HepG2 (cell line): Measurements from ENCODE around the gene CORT. TPM values are rescaled to one million over a fixed set of nuclear protein-coding genes. Genes with fewer than 3 reads are reported as not detected.

Source experiments
- ATAC-seq: fragments of 200-7000 bp; cut with Tn5 transposase; 3 replicates; pipeline ENCODE4 v1.9.1; 2020; ENCODE audit warnings: mild to moderate bottlenecking, moderate library complexity
- BruUV-seq: library from RNA; stranded (reverse); fragments of 400-500 nt; replicated peaks from 2 replicates; lab custom pipeline; 2021; lab: Mats Ljungman, UMichigan
- CTCF ChIA-PET: fragments of 300-600 bp; formaldehyde crosslinking; extraction: SDS; loops from one replicate; lab custom pipeline; 2021; ENCODE audit warnings: low total read pairs, inconsistent platforms, low intra/inter-chr PET ratio; lab: Yijun Ruan, JAX
- POLR2A ChIA-PET: fragments of 350-600 bp; sonication (Branson Sonifier 250); formaldehyde crosslinking; loops from one replicate; lab custom pipeline; 2020; ENCODE audit warnings: antibody characterized with exemption, inconsistent platforms; lab: Yijun Ruan, JAX
- DNase-seq: peaks from one replicate; pipeline ENCODE4 v3.0.0-alpha.2; 2015; ENCODE audit warnings: low spot score
- FAIRE-seq: peaks from 3 replicates; lab custom pipeline; 2011; peaks lifted over from hg19 to GRCh38; lab: Jason Lieb, UNC
- H2AFZ ChIP-seq: one replicate; pipeline ENCODE4 v1.6.1; 2011; ENCODE audit warnings: low read length, inconsistent platforms
- H3K27ac ChIP-seq: fragments of 300-600 bp; 3 replicates; pipeline ENCODE4 v1.8.0; 2011; ENCODE audit warnings: mixed run types, mild to moderate bottlenecking, mixed read lengths, low read length, inconsistent platforms; ENCODE audit not compliant: insufficient read depth; ENCODE audit errors: extremely low read length
- H3K27me3 ChIP-seq, 2 experiments: fragments of 200-600 bp in 1 of 2; 2 replicates in 1 of 2; 3 replicates in 1 of 2; pipeline versions ENCODE4 v1.6.0 to v1.8.0; 2011; ENCODE audit warnings: low read length in 2 of 2, mild to moderate bottlenecking in 2 of 2, moderate library complexity in 2 of 2, inconsistent platforms in 1 of 2; ENCODE audit not compliant: insufficient read depth in 2 of 2, control insufficient read depth in 1 of 2
- H3K36me3 ChIP-seq, 2 experiments: fragments of 200-600 bp in 1 of 2; replicated peaks in 1 of 2; 2 replicates in 1 of 2; 3 replicates in 1 of 2; pipeline versions ENCODE4 v1.5.1 to v1.8.0; 2011; ENCODE audit warnings: low read length in 2 of 2, inconsistent platforms in 1 of 2; ENCODE audit not compliant: insufficient read depth in 2 of 2, control insufficient read depth in 1 of 2
- H3K4me1 ChIP-seq: 2 replicates; pipeline ENCODE4 v1.5.1; 2012; ENCODE audit warnings: low read length, inconsistent platforms; ENCODE audit not compliant: insufficient read depth
- H3K4me2 ChIP-seq: 2 replicates; pipeline ENCODE4 v1.6.0; 2011; ENCODE audit warnings: low read depth, low read length, inconsistent platforms
- H3K4me3 ChIP-seq, 3 experiments: fragments of 200-600 bp in 1 of 3; sonication (generic), shearing (Covaris generic) in 1 of 3; replicated peaks in 1 of 3; 2 replicates each; pipeline ENCODE4 v1.5.1; 2011 to 2016; ENCODE audit warnings: low read length in 3 of 3, inconsistent platforms in 2 of 3, low read depth in 2 of 3, mild to moderate bottlenecking in 2 of 3, control low read depth in 1 of 3, mixed read lengths in 1 of 3; ENCODE audit not compliant: insufficient read depth in 1 of 3
- H3K79me2 ChIP-seq: one replicate; pipeline ENCODE4 v1.6.1; 2011; ENCODE audit warnings: low read length, inconsistent platforms; ENCODE audit not compliant: insufficient read depth
- H3K9ac ChIP-seq: 2 replicates; pipeline ENCODE4 v1.6.0; 2011; ENCODE audit warnings: mild to moderate bottlenecking, low read depth, low read length, inconsistent platforms; ENCODE audit not compliant: insufficient read depth
- H3K9me3 ChIP-seq: 2 replicates; pipeline ENCODE4 v1.5.1; 2012; ENCODE audit warnings: mild to moderate bottlenecking, low read length
- H4K20me1 ChIP-seq: 2 replicates; pipeline ENCODE4 v1.6.0; 2011; ENCODE audit warnings: inconsistent platforms, mild to moderate bottlenecking, low read length, moderate library complexity; ENCODE audit not compliant: insufficient read depth
- ASH2L ChIP-seq: fragments of 300-600, 200-600 bp; sonication (generic); IDR thresholded peaks from 2 replicates; pipeline ENCODE4 v1.7.0; 2017; ENCODE audit warnings: low read depth, mild to moderate bottlenecking, moderate library complexity, mixed read lengths, low read length; ENCODE audit not compliant: insufficient read length
- EED ChIP-seq: sonication (generic); formaldehyde crosslinking; IDR thresholded peaks from 2 replicates; pipeline ENCODE4 v1.5.0; 2020; ENCODE audit warnings: mild to moderate bottlenecking, missing genetic modification reagents
- FIP1L1 ChIP-seq: fragments of 200-400 bp; formaldehyde crosslinking; IDR thresholded peaks from 2 replicates; pipeline ENCODE4 v1.6.1; 2018; ENCODE audit warnings: low read depth, mild to moderate bottlenecking, low read length, moderate library complexity, borderline replicate concordance; ENCODE audit not compliant: insufficient read depth
- JUND ChIP-seq: sonication (generic); formaldehyde crosslinking; IDR thresholded peaks from 2 replicates; pipeline ENCODE4 v1.8.0; 2022; ENCODE audit warnings: mild to moderate bottlenecking, missing genetic modification reagents
- MBD4 ChIP-seq: IDR thresholded peaks from 2 replicates; pipeline ENCODE4 v1.6.1; 2012; ENCODE audit warnings: low read length, inconsistent platforms, borderline replicate concordance
- ZC3H4 ChIP-seq: sonication (generic); formaldehyde crosslinking; IDR thresholded peaks from 2 replicates; pipeline ENCODE4 v1.4.0; 2020; ENCODE audit warnings: missing genetic modification reagents, borderline replicate concordance
- ZNF232 ChIP-seq: sonication (generic); formaldehyde crosslinking; IDR thresholded peaks from 2 replicates; pipeline ENCODE4 v1.4.0; 2020; ENCODE audit warnings: missing genetic modification reagents, borderline replicate concordance
- ZNF564 ChIP-seq: sonication (generic); formaldehyde crosslinking; IDR thresholded peaks from 2 replicates; pipeline ENCODE4 v1.8.1; 2023; ENCODE audit warnings: mild to moderate bottlenecking, missing genetic modification reagents
- ZNF841 ChIP-seq: sonication (generic); formaldehyde crosslinking; IDR thresholded peaks from 2 replicates; pipeline ENCODE4 v1.8.1; 2023; ENCODE audit warnings: missing genetic modification reagents, borderline replicate concordance
- WGBS: methylation state at CpG from one replicate; pipeline ENCODE4 v1.1.6; 2017; ENCODE audit warnings: low lambda C conversion rate; 5-methylcytosine and 5-hydroxymethylcytosine counted together
- in situ Hi-C: cut with HindIII; loops from 2 replicates; pipeline ENCODE4 v1.10.0; 2017; ENCODE audit warnings: low pct_unique_long_range_greater_than_20kb; ENCODE audit not compliant: extremely low pct_ligation_motif_present
- intact Hi-C: fragments of 100-400 bp; cut with micrococcal nuclease; formaldehyde crosslinking; loops from one replicate; pipeline ENCODE4 v1.10.0; 2022; ENCODE audit not compliant: unreplicated experiment
- polyA plus RNA-seq, 8 experiments: library from polyadenylated mRNA; depleted of rRNA in 3 of 8; stranded (reverse) in 7 of 8; unstranded in 1 of 8; fragments of >200 nt; fragmentation: Illumina TruSeq in 4 of 8; extraction: Trizol in 4 of 8; gene quantifications; 2 replicates each; pipeline versions ENCODE4 v1.2.1 to v1.2.3, GENCODE V29; 2011 to 2016; ENCODE audit warnings: low read depth in 4 of 8, missing spikeins in 1 of 8, mixed read lengths in 1 of 8; ENCODE audit not compliant: insufficient read depth in 1 of 8
- total RNA-seq, 5 experiments: library from RNA; depleted of rRNA; stranded (reverse); fragments of >200 nt; fragmentation: Illumina TruSeq; extraction: Trizol; gene quantifications; 2 replicates each; pipeline ENCODE4 v1.2.3, GENCODE V29; 2016; ENCODE audit warnings: low read depth in 1 of 5
- TF ChIP-seq, protein P1 (sequence below): sonication (generic); formaldehyde crosslinking; IDR thresholded peaks from 2 replicates; pipeline ENCODE4 v1.4.0; 2020; ENCODE audit warnings: missing genetic modification reagents
- TF ChIP-seq, protein P2 (sequence below): sonication (generic); formaldehyde crosslinking; IDR thresholded peaks from 2 replicates; pipeline ENCODE4 v1.8.1; 2023; ENCODE audit warnings: mild to moderate bottlenecking, missing genetic modification reagents
- TF ChIP-seq, protein P3 (sequence below): sonication (generic); formaldehyde crosslinking; IDR thresholded peaks from 2 replicates; pipeline ENCODE4 v1.5.1; 2020; ENCODE audit warnings: missing genetic modification reagents, mild to moderate bottlenecking, borderline replicate concordance
- TF ChIP-seq, protein P4 (sequence below): sonication (generic); formaldehyde crosslinking; IDR thresholded peaks from 2 replicates; pipeline ENCODE4 v1.4.0; 2020; ENCODE audit warnings: missing genetic modification reagents
- TF ChIP-seq, protein P5 (sequence below): IDR thresholded peaks from 2 replicates; pipeline ENCODE4 v1.6.1; 2016; ENCODE audit warnings: mild to moderate bottlenecking, missing biosample characterization, missing genetic modification reagents

Gene CORT
- total and polyA plus RNA-seq, 2 of the 13 experiments (the other 11 are each of a cell fraction or from before 2014, with no cell fraction given) = 0.11 to 0.62 TPM

DNA sequence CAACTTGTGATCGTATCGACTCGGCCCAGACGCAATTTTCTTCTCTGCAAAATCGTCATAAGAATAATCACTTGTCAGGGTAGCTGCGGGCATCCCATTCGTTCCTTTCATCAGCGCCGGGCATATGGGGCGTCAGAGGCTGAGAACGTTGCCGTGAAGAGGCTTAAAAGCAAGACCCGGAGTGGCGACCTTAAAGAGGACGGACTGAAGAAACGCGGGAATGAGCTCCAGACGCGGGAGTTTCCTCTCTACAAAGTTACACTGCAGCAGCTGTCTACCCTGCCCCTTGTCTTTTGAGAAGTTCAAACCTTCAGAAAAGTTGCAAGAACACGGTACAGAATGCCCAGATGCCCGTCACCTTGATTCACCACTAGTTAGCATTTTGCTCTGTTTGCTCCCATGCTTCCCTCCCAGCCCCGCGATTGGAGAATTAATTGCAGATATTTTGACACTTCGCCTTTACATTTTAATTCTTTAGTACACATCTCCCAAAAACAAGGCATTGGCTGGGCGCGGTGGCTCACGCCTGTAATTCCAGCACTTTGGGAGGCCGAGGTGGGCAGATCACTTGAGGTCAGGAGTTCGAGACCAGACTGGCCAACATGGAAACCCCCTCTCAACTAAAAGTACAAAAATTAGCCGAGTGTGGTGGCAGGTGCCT is 18.6 kb upstream of the CORT start:
- Histone ChIP-seq H3K36me3 (no peaks in the 10 kb centered on the region), H3K4me3 (peak overlapping the region; percentile 63 to 79 (median 78)), H3K9ac (peak overlapping the region; percentile 79), H3K4me1 (peaks cover 54% of the 10 kb centered on the region), H3K79me2 (peaks cover 5% of the 10 kb centered on the region), H3K9me3 (no peaks in the 10 kb centered on the region), H3K27ac (peak overlapping the region; percentile 76), H3K4me2 (peak overlapping the region; percentile 97), H3K27me3 (no peaks in the 10 kb centered on the region), H4K20me1 (no peaks in the 10 kb centered on the region), H2AFZ (peak overlapping the region; percentile 70)
- intact Hi-C loops = loop anchor here (5.0 kb wide), 1 partner anchor 41 kb away; the partner anchor contains the start of genes DFFA and PEX14
- ChIA-PET POLR2A (interaction anchor here (1.9 to 2.1 kb wide), 2 partner anchors 32 to 53 kb away, joined by 5 to 8 read pairs; partner anchors contain the start of gene PGD), CTCF (interaction anchor here (1.4 to 2.4 kb wide), 2 partner anchors 44 to 63 kb away, joined by 3 to 23 read pairs; no protein-coding TSS in a partner anchor)
- no peak for FAIRE-seq
- no peak for DNase-seq
- in situ Hi-C loops = loop anchor here (5.0 kb wide), 1 partner anchor 66 kb away; no protein-coding TSS in a partner anchor
- peak; percentile 2; the same call in 2 of the 3 replicates for ATAC-seq
- 48% methylated on average over 18 of the region's 30 CpGs for WGBS
- TSS peak; percentile 91 for BruUV-seq
- no peak for TF ChIP-seq FIP1L1
- TF ChIP-seq JUND (CRISPR knock-in tag) = 0 out of 2 replicates have a peak, but pooled peaks have one; percentile 0
- TF ChIP-seq, protein P1, sequence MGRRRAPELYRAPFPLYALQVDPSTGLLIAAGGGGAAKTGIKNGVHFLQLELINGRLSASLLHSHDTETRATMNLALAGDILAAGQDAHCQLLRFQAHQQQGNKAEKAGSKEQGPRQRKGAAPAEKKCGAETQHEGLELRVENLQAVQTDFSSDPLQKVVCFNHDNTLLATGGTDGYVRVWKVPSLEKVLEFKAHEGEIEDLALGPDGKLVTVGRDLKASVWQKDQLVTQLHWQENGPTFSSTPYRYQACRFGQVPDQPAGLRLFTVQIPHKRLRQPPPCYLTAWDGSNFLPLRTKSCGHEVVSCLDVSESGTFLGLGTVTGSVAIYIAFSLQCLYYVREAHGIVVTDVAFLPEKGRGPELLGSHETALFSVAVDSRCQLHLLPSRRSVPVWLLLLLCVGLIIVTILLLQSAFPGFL (CRISPR knock-in tag) = no peak
- TF ChIP-seq, protein P2, sequence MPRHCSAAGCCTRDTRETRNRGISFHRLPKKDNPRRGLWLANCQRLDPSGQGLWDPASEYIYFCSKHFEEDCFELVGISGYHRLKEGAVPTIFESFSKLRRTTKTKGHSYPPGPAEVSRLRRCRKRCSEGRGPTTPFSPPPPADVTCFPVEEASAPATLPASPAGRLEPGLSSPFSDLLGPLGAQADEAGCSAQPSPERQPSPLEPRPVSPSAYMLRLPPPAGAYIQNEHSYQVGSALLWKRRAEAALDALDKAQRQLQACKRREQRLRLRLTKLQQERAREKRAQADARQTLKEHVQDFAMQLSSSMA (CRISPR knock-in tag) = 0 out of 2 replicates have a peak, but pooled peaks have one; percentile 67
- peak; percentile 20 for TF ChIP-seq ASH2L
- no peak for TF ChIP-seq EED (CRISPR knock-in tag)
- TF ChIP-seq, protein P3, sequence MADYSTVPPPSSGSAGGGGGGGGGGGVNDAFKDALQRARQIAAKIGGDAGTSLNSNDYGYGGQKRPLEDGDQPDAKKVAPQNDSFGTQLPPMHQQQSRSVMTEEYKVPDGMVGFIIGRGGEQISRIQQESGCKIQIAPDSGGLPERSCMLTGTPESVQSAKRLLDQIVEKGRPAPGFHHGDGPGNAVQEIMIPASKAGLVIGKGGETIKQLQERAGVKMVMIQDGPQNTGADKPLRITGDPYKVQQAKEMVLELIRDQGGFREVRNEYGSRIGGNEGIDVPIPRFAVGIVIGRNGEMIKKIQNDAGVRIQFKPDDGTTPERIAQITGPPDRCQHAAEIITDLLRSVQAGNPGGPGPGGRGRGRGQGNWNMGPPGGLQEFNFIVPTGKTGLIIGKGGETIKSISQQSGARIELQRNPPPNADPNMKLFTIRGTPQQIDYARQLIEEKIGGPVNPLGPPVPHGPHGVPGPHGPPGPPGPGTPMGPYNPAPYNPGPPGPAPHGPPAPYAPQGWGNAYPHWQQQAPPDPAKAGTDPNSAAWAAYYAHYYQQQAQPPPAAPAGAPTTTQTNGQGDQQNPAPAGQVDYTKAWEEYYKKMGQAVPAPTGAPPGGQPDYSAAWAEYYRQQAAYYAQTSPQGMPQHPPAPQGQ (CRISPR knock-in tag) = 0 out of 2 replicates have a peak, but pooled peaks have one; percentile 6
- TF ChIP-seq ZNF564 (CRISPR knock-in tag) = no peak
- TF ChIP-seq ZNF232 (CRISPR knock-in tag) = no peak
- TF ChIP-seq, protein P4, sequence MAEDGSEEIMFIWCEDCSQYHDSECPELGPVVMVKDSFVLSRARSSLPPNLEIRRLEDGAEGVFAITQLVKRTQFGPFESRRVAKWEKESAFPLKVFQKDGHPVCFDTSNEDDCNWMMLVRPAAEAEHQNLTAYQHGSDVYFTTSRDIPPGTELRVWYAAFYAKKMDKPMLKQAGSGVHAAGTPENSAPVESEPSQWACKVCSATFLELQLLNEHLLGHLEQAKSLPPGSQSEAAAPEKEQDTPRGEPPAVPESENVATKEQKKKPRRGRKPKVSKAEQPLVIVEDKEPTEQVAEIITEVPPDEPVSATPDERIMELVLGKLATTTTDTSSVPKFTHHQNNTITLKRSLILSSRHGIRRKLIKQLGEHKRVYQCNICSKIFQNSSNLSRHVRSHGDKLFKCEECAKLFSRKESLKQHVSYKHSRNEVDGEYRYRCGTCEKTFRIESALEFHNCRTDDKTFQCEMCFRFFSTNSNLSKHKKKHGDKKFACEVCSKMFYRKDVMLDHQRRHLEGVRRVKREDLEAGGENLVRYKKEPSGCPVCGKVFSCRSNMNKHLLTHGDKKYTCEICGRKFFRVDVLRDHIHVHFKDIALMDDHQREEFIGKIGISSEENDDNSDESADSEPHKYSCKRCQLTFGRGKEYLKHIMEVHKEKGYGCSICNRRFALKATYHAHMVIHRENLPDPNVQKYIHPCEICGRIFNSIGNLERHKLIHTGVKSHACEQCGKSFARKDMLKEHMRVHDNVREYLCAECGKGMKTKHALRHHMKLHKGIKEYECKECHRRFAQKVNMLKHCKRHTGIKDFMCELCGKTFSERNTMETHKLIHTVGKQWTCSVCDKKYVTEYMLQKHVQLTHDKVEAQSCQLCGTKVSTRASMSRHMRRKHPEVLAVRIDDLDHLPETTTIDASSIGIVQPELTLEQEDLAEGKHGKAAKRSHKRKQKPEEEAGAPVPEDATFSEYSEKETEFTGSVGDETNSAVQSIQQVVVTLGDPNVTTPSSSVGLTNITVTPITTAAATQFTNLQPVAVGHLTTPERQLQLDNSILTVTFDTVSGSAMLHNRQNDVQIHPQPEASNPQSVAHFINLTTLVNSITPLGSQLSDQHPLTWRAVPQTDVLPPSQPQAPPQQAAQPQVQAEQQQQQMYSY (CRISPR knock-in tag) = 0 out of 2 replicates have a peak, but pooled peaks have one; percentile 60
- 0 out of 2 replicates have a peak, but pooled peaks have one; percentile 5 for TF ChIP-seq ZC3H4 (CRISPR knock-in tag)
- TF ChIP-seq, protein P5, sequence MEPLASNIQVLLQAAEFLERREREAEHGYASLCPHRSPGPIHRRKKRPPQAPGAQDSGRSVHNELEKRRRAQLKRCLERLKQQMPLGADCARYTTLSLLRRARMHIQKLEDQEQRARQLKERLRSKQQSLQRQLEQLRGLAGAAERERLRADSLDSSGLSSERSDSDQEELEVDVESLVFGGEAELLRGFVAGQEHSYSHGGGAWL (CRISPR knock-in tag) = 0 out of 2 replicates have a peak, but pooled peaks have one; percentile 11
- no peak for TF ChIP-seq MBD4
- no peak for TF ChIP-seq ZNF841 (CRISPR knock-in tag)
